GM19023 (cell line): Measurements from ENCODE around the gene TLDC2.
A peak's percentile ranks its signal among the peaks of the same experiment; 100 is the strongest.
"Not testable (repeated sequence)": the region's sequence is repeated elsewhere in the genome, so short reads cannot be mapped to it uniquely, and the experiment has no call there.

ENCODE experiments used
- ATAC-seq: cut with Tn5 transposase; IDR thresholded peaks from one replicate; pipeline ENCODE4 v1.9.1; 2021; ENCODE audit warnings: mild to moderate bottlenecking, moderate library complexity; ENCODE audit not compliant: unreplicated experiment

TLDC2 gene

GRCh38 chr20:36875702-36876472 is at the start of gene TLDC2:
Gene TLDC2, plus strand, starts transcription at chr20:36876138. Its CDS starts 37 bp downstream, at chr20:36876175.
- ATAC-seq: no peak

- ATAC-seq: no peak
These were observed 49.2 kb upstream of the TLDC2 start for GRCh38 chr20:36826554-36827244.

GRCh38 chr20:36827541-36828279 is 48.2 kb upstream of the TLDC2 start:
- ATAC-seq: peak; percentile 80

- no peak for ATAC-seq
These were observed 44.9 kb upstream of the TLDC2 start for GRCh38 chr20:36830791-36831691.

- no peak for ATAC-seq
These were observed 43.1 kb upstream of the TLDC2 start for GRCh38 chr20:36832791-36833190.

- no peak for ATAC-seq
These were observed 42.5 kb upstream of the TLDC2 start for GRCh38 chr20:36833275-36834020.

- ATAC-seq: no peak
These were observed 40.9 kb upstream of the TLDC2 start for GRCh38 chr20:36835025-36835424.

- peak; percentile 92 for ATAC-seq
These were observed 40.3 kb upstream of the TLDC2 start for GRCh38 chr20:36835453-36836198.

- ATAC-seq: no peak
These were observed 39.2 kb upstream of the TLDC2 start for GRCh38 chr20:36836591-36837269.

- ATAC-seq: not testable (repeated sequence)
These were observed 37.6 kb upstream of the TLDC2 start for GRCh38 chr20:36838376-36838775.

- no peak for ATAC-seq
These were observed 36.8 kb upstream of the TLDC2 start for GRCh38 chr20:36839150-36839549.

GRCh38 chr20:36841030-36841429 is 34.9 kb upstream of the TLDC2 start:
- not testable (repeated sequence) for ATAC-seq

- ATAC-seq: no peak
These were observed 30.5 kb upstream of the TLDC2 start for GRCh38 chr20:36845288-36845971.

GRCh38 chr20:36847009-36847709 is 28.8 kb upstream of the TLDC2 start:
- no peak for ATAC-seq

- ATAC-seq: no peak
These were observed 28.3 kb upstream of the TLDC2 start for GRCh38 chr20:36847710-36848040.

GRCh38 chr20:36848078-36848660 is 27.8 kb upstream of the TLDC2 start:
- no peak for ATAC-seq

GRCh38 chr20:36848677-36849076 is 27.3 kb upstream of the TLDC2 start:
- ATAC-seq: no peak
